A549 (cell line): ENCODE data around the gene TRPM2.

Experiments
- CTCF ChIP-seq: fragments of >200 bp; sonication (Bioruptor Twin); formaldehyde crosslinking; IDR thresholded peaks from 3 replicates; pipeline ENCODE4 v1.5.1; 2016
- JUNB ChIP-seq: fragments of >200 bp; sonication (Bioruptor Twin); formaldehyde crosslinking; IDR thresholded peaks from 2 replicates; pipeline ENCODE4 v1.6.1; 2016
- MYC ChIP-seq: IDR thresholded peaks from 2 replicates; pipeline ENCODE4 v1.6.1; 2012; ENCODE audit warnings: mild to moderate bottlenecking, inconsistent platforms, low read length, improper control_type of control experiment, borderline replicate concordance
- POLR2A ChIP-seq: IDR thresholded peaks from 2 replicates; pipeline ENCODE4 v1.6.1; 2012; ENCODE audit warnings: mild to moderate bottlenecking, low read length
- RAD21 ChIP-seq, 2 experiments: fragments of >200 bp in 1 of 2; sonication (Bioruptor Twin) in 1 of 2; formaldehyde crosslinking in 1 of 2; IDR thresholded peaks in 1 of 2; conservative IDR thresholded peaks in 1 of 2; 2 replicates in 1 of 2; 3 replicates in 1 of 2; pipeline ENCODE4 v1.6.1; 2012 to 2018; ENCODE audit warnings: inconsistent platforms in 1 of 2

DNA sequence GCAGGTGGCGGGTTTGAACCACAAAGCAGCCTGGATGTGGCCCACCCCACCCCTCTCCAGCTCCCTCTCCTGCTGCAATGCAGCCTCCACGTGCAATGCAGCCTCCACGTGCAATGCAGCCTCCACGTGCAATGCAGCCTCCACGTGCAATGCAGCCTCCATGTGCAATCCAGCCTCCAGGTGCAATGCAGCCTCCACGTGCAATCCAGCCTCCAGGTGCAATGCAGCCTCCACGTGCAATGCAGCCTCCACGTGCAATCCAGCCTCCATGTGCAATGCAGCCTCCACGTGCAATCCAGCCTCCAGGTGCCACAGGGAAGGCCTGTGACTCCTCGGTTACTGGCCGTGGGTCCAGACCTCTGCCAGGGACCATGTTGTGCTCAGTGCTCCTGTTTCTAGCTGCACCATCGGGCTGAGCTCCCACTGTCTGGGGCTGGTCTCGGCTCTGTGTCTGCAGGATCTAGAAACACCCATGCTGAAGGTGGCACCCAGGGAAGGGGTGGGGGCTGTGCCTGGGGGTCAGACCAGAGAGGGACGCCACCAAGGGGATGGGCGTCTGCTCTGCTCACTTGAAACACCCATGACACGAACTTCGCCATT lies 90.0 kb downstream of the TRPM2 start:
- no peak for TF ChIP-seq CTCF
- TF ChIP-seq POLR2A = no peak
- no peak for TF ChIP-seq MYC
- TF ChIP-seq RAD21 (conservative IDR thresholded peaks at IDR 0.05 in 1 of 2, IDR thresholded peaks at IDR 0.05 in 1 of 2) = no peak
- TF ChIP-seq JUNB = no peak
